Uterus (tissue), 4 donors: ENCODE measurements around the gene PLCH2. TPM values are rescaled to one million over a fixed set of nuclear protein-coding genes. Genes with fewer than 3 reads are reported as not detected.

Experiments
- DNase-seq, 2 donors: peaks; one replicate each; pipeline ENCODE4 v3.0.0-alpha.2; 2019 to 2020
- H3K27ac ChIP-seq, 2 donors: fragments of 200-600 bp; sonication (generic); 1 replicate in 1 of 2; 2 replicates in 1 of 2; pipeline ENCODE4 v1.5.1; 2016 to 2018
- H3K27me3 ChIP-seq, 2 donors: fragments of 200-600 bp; sonication (generic); one replicate each; pipeline ENCODE4 v1.5.1; 2018 to 2019; ENCODE audit warnings: control low read depth in 1 of 2
- H3K36me3 ChIP-seq, 2 donors: fragments of 200-600 bp; sonication (generic); one replicate each; pipeline ENCODE4 v1.5.1; 2019; ENCODE audit warnings: control low read depth in 1 of 2
- H3K4me1 ChIP-seq, 2 donors: fragments of 200-600 bp; sonication (generic); one replicate each; pipeline ENCODE4 v1.5.1; 2018 to 2019; ENCODE audit warnings: control low read depth in 1 of 2
- H3K4me3 ChIP-seq, 2 donors: fragments of 200-600 bp; sonication (generic); 1 replicate in 1 of 2; 2 replicates in 1 of 2; pipeline ENCODE4 v1.5.1; 2018 to 2019; ENCODE audit warnings: mild to moderate bottlenecking in 1 of 2
- H3K9me3 ChIP-seq, 2 donors: fragments of 200-600 bp; sonication (generic); one replicate each; pipeline ENCODE4 v1.5.1; 2019; ENCODE audit warnings: control low read depth in 1 of 2
- CTCF ChIP-seq, 4 experiments: fragments of 200-600 bp in 2 of 4; fragments of 450-650 bp in 2 of 4; sonication (generic) in 2 of 4; IDR thresholded peaks; one replicate each; pipeline ENCODE4 v1.5.1; 2016 to 2019; ENCODE audit warnings: antibody characterized with exemption in 4 of 4, mild to moderate bottlenecking in 2 of 4, moderate library complexity in 1 of 4
- POLR2A ChIP-seq, 2 donors: fragments of 450-650 bp; IDR thresholded peaks; one replicate each; pipeline ENCODE4 v1.6.1; 2016; ENCODE audit warnings: antibody characterized with exemption in 2 of 2, mild to moderate bottlenecking in 1 of 2, moderate library complexity in 1 of 2
- intact Hi-C: fragments of 100-400 bp; cut with DNase I; formaldehyde crosslinking; loops from one replicate; pipeline ENCODE4 v1.15.1; 2023; ENCODE audit warnings: low total_unique reads
- total RNA-seq, 4 donors: library from RNA; depleted of rRNA in 3 of 4; stranded (reverse); fragments of >200 nt in 3 of 4; gene quantifications; one replicate each; pipeline versions ENCODE4 v1.1.0 to v1.2.4, GENCODE V29; 2014 to 2023
- donor health status: DM: yes; HTN: yes; CAD: no.

Gene PLCH2
- total RNA-seq, 4 donors from 2014 or later: 0.21 to 3.0 TPM; not detected in 2

DNA sequence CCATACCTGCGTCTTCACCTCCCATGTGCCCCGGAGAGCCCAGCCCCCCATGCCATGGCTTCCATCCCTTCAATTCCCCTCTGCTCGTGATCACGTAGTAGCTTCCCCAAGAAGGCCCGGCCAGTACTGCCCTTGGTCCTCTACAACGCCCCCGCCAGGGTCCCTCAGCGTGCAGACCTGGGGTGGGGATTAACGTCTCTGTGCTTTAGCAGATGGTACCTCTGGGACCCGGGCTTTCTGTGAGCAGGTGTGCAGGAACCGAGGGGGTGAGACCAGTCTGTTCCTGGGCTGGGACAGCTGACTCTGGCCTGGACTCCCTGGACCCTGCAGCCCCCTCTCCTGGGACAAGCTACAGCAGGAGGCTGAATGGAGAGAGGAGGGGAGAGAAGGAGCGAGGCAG lies 1.2 kb downstream of the PLCH2 start:
- Histone ChIP-seq H3K4me1 (no peaks in the 10 kb centered on the region), H3K27ac (no peak overlapping the region), H3K27me3 (no peaks in the 10 kb centered on the region), H3K4me3 (no peak overlapping the region), H3K36me3 (no peaks in the 10 kb centered on the region), H3K9me3 (no peaks in the 10 kb centered on the region)
- intact Hi-C loops: no loop called here
- no peak for DNase-seq
- TF ChIP-seq CTCF (IDR thresholded peaks at IDR 0.05): no peak
- TF ChIP-seq POLR2A (IDR thresholded peaks at IDR 0.05): no peak

GRCh38 chr1:2477791-2478499 lies 1.9 kb downstream of the PLCH2 start:
- Histone ChIP-seq H3K27ac (no peak overlapping the region), H3K4me3 (no peak overlapping the region), H3K27me3 (no peaks in the 10 kb centered on the region), H3K4me1 (no peaks in the 10 kb centered on the region), H3K36me3 (no peaks in the 10 kb centered on the region), H3K9me3 (no peaks in the 10 kb centered on the region)
- TF ChIP-seq CTCF (IDR thresholded peaks at IDR 0.05): no peak
- TF ChIP-seq POLR2A (IDR thresholded peaks at IDR 0.05): no peak
- no peak for DNase-seq
- intact Hi-C loops: no loop called here

- Histone ChIP-seq H3K36me3 (no peaks in the 10 kb centered on the region), H3K4me3 (no peak overlapping the region), H3K9me3 (no peaks in the 10 kb centered on the region), H3K4me1 (no peaks in the 10 kb centered on the region), H3K27ac (no peak overlapping the region), H3K27me3 (no peaks in the 10 kb centered on the region)
- TF ChIP-seq POLR2A (IDR thresholded peaks at IDR 0.05) (no peak), CTCF (IDR thresholded peaks at IDR 0.05) (no peak)
- intact Hi-C loops: no loop called here
- DNase-seq: no peak
Measured at GRCh38 chr1:2479186-2479585, 3.1 kb downstream of the PLCH2 start.

DNA sequence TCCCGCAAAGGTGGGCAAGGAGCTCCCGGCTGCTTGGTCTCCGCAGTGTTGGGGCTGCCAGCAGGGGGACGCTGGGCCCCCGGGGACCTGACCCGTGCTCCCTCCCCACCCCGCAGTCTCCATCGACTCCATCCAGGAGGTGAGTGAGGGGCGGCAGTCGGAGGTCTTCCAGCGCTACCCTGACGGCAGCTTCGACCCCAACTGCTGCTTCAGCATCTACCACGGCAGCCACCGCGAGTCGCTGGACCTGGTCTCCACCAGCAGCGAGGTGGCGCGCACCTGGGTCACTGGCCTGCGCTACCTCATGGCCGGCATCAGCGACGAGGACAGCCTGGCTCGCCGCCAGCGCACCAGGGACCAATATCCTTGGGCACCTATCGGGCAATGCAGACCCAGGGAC lies 3.5 kb downstream of the PLCH2 start:
- DNase-seq: no peak
- H3K9me3 ChIP-seq: no peaks in the 10 kb centered on the region
- no peaks in the 10 kb centered on the region for H3K36me3 ChIP-seq
- intact Hi-C loops: no loop called here
- no peak overlapping the region for H3K27ac ChIP-seq
- no peaks in the 10 kb centered on the region for H3K4me1 ChIP-seq
- H3K4me3 ChIP-seq: no peak overlapping the region
- no peaks in the 10 kb centered on the region for H3K27me3 ChIP-seq
- TF ChIP-seq POLR2A (IDR thresholded peaks at IDR 0.05): no peak

DNA sequence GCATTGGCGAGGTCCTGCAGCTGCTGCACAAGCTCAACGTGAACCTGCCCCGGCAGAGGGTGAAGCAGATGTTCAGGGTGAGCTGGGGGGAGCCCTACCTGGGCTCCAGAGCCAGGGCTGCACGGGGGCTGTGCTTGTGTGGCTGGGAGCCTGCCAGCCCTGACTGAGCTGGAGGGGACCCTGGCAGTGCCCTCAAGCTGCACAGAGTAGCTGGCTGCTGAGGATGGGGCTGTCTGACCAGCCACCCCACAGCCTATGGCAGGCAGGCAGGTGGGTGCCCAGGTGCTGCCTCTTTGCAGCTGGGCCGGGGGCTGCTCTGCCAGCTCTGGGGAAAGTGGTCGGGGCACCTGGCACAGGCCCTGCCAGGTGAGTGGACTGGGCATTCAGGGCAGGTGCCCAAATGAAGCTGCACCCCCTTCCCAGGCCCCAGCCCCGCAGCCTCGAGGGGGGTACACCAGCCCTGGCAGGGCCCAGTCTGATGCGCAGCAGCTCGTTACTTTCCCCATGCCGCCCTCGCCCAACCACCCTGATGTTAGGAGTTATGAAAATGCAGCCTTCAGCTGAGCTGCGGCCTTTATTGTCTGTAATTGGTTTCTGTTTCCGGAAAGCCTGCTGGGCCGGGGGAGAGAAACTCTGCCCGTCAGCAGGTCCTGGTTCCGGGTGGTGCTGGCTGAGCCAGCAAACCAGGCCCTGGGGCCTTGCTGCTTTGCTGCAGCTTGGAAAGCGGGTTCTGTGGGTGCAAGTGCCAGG lies 4.3 kb downstream of the PLCH2 start:
- H3K36me3 ChIP-seq: no peaks in the 10 kb centered on the region
- intact Hi-C loops: no loop called here
- H3K4me1 ChIP-seq: no peaks in the 10 kb centered on the region
- H3K27ac ChIP-seq: no peak overlapping the region
- H3K4me3 ChIP-seq: no peak overlapping the region
- no peaks in the 10 kb centered on the region for H3K27me3 ChIP-seq
- DNase-seq: no peak
- no peak for TF ChIP-seq CTCF (IDR thresholded peaks at IDR 0.05)
- TF ChIP-seq POLR2A (IDR thresholded peaks at IDR 0.05): no peak
- no peaks in the 10 kb centered on the region for H3K9me3 ChIP-seq
